ENCODE measurements around the gene DMXL2. TPM values are rescaled to one million over a fixed set of nuclear protein-coding genes. Genes with fewer than 3 reads are reported as not detected.
"Not testable (repeated sequence)": the region's sequence is repeated elsewhere in the genome, so short reads cannot be mapped to it uniquely, and the experiment has no call there.

Gene DMXL2
- total RNA-seq, 1 donor from 2014 or later: 8.0 TPM

GRCh38 chr15:51580385-51580784 lies 42.2 kb downstream of the DMXL2 start:
- intact Hi-C loops (cut with DNase I): no loop called here
- no peak for DNase-seq (ENCODE audit: low spot score)

DNA sequence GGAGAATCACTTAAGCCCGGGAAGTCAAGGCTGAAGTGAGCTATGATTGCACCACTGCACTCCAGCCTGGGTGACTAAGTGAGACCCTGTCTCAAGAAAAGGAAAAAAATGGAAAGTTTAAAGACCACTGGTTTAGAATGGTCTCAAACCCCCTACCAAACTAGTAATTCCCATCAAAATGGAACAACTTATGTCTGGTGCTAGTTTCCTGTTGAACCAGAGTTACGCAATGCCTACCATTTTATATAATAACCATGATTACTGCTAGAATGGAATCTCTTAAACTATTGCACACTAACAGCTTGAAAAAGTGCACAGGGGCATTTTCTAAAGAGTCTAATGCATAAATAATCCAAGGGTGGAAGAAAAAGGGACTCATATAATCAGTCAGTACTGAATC lies 43.6 kb downstream of the DMXL2 start:
- intact Hi-C loops (cut with DNase I): no loop called here
- no peak for DNase-seq (ENCODE audit: low spot score)

DNA sequence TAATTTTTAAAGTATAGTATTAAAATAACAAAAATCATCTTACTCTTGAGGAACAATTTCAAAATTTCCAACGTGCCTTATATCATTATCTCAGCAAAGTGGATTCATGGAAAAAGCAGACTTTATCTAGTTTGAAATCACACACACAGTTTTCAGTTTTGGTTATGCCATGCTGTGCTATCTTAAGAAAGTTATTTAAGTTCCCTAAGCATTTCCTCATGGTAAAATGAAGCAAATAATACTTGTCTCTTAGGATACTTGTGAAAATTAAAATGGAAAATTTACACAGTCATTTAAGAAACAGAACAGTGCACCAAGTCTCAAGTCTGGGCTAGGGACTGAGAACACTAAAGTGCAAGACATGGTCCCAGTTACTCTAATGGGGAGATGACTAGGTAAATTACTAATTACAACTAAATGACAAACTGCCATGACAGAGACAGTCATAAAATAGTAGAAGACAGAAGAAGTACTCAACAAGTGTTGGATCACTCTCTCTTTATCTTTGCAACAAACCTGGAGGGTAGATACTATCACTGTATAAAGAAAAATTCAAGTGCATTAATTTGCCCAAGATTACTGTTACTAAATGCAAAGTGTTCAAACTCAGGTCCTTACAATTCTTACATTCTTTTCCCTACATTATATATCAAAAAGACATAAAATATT lies 44.8 kb downstream of the DMXL2 start:
- intact Hi-C loops (cut with DNase I): no loop called here
- no peak for DNase-seq (ENCODE audit: low spot score)

DNA sequence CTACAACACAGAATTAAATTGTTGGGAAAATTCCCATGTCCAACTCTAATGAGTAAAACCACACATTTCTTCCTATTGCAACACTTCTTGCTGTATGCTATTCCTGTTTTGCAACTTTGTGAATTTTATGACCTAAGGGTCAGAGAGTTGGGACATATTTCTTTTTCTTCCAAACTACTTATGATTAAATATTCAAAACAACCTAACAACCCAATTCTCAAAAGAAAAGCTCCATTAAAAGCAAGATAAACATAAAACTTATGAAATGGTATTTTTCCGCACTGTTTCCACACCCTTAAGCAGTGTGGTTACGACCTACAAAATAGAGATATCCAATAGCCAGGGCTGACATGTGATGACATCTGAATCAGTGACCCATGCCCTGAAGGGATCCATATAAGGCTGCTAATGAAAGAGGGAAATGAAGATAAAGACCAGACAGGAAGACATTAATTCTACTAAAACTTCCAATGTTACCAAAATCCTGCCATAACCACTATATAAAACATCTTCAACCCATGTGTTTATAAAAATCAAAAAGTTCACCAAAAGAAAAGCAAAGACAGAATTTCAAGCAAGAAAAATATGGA lies 45.6 kb downstream of the DMXL2 start:
- DNase-seq (ENCODE audit: low spot score): no peak
- intact Hi-C loops (cut with DNase I): no loop called here

DNA sequence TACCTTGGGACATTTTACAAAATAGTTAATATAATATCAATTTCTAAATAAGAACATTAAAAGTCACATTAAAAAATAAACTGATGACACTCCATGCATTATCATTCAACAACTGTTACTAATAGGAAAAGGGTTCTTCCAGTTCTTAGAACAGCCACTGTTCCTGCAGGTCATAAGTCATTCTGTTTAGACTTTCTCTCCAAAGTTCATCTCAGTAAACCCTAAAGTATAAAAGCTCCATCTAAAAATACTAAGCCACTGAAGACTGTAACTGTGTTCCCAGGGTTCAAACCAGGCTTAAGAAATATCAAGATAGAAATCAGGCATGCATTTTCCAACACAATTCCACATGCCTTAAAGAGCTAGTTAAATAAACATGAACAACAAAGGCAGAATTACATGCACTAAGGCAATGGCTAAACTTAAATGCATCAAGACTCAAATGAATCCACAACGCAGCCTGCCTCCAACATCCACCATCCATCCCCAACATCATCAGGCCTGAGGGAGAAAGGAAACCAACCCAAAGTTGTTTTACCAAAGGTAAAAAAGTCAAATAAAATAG lies 46.2 kb downstream of the DMXL2 start:
- DNase-seq (ENCODE audit: low spot score): no peak
- intact Hi-C loops (cut with DNase I): no loop called here

- no peak for DNase-seq (ENCODE audit: low spot score)
- intact Hi-C loops (cut with DNase I): no loop called here
These were observed 46.8 kb downstream of the DMXL2 start for GRCh38 chr15:51575775-51576174.

GRCh38 chr15:51573352-51573751 lies 49.2 kb downstream of the DMXL2 start:
- DNase-seq (ENCODE audit: low spot score); intact Hi-C loops (cut with DNase I): not testable (repeated sequence)

GRCh38 chr15:51568939-51569784 lies 53.4 kb downstream of the DMXL2 start:
- intact Hi-C loops (cut with DNase I); DNase-seq (ENCODE audit: low spot score): not testable (repeated sequence)

- DNase-seq (ENCODE audit: low spot score): no peak
- intact Hi-C loops (cut with DNase I): no loop called here
These were observed 61.3 kb downstream of the DMXL2 start for GRCh38 chr15:51561271-51561670.

DNA sequence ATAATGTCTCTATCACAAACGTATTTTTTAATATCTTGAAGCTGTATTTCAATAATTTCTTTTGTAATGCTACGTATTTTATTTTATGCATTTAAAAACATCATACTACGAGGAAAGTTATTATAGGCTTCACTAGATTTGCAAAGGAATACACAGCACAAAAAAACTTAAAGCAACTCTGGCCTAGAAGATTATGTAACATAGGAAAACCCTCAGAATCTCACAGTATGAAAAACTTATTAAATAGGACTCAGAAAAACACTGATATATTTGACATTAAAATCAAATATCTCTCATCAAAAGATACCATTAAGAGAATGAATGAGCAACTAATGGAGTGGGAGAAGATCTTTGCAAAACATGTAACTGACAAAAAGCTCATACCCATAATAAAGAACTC lies 63.7 kb downstream of the DMXL2 start:
- DNase-seq (ENCODE audit: low spot score): no peak
- intact Hi-C loops (cut with DNase I): no loop called here

DNA sequence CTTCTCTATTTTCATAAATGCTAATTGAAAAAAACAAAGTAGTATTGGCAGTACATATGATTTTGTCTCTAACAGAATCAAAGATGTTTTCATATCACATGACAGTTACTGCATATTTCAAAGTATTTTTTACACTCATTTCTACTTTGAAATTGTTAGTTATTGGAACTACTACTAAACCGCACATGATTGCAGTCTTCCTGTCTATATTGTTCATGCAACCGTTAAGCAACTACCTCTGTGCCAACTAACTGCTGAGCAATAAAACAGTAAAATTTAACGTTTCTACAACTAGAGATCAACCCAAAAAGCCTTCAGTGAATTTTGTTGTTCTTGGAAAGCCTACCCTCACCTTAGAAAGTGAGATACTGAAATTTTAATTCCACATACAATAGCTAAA lies 64.2 kb downstream of the DMXL2 start:
- intact Hi-C loops (cut with DNase I): no loop called here
- no peak for DNase-seq (ENCODE audit: low spot score)

- intact Hi-C loops (cut with DNase I): no loop called here
- no peak for DNase-seq (ENCODE audit: low spot score)
These were observed 71.7 kb downstream of the DMXL2 start for GRCh38 chr15:51550841-51551240.

DNA sequence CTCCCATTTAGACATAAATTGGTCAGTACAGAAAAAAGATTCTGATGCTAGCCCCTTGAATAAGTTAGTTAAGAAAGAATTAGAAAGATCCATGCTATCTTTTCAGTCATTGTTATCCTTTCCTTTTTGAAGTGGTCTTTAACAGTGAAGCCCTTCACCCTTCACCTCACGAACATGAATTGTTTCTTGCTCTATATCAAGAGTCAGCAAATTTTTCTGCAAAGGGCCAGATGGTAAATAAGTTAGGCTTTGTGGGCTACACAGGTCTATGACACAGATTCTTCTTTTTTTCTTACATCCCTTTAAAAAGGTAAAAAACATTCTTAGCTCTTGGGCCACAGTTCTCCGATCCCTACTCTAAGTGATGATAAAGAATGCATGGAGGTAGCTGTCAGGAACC lies 74.9 kb downstream of the DMXL2 start:
- DNase-seq (ENCODE audit: low spot score): no peak
- intact Hi-C loops (cut with DNase I): no loop called here

DNA sequence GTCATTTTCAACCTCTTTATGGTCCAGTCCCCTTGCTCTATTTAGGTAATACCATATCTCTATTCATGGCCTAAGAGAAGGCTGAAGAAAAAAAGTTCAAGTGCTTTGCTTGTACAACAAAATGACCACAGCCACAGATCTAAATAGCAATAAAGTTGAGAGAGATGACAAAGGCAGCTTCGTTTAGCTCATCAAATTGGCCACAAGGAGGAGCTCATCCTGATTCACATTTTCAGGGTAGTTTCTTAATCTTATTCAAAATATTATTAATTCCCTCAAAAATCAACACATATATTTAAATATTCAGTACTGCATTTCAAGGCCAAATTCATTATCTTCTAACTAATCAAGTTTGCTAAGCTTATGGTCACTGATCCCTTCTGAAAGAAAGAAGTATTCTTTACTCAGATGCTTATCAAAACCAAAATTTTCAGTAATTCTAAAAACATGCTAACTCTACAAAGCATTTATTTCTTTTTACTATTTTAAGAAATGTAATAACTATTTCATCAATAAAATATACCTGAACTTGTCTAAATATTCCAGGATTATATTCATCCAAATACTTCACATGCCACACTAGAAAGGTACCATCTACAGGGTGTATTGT lies 85.5 kb downstream of the DMXL2 start:
- DNase-seq (ENCODE audit: low spot score): no peak
- intact Hi-C loops (cut with DNase I): no loop called here

GRCh38 chr15:51533672-51534398 lies 88.7 kb downstream of the DMXL2 start:
- no peak for DNase-seq (ENCODE audit: low spot score)
- intact Hi-C loops (cut with DNase I): no loop called here

DNA sequence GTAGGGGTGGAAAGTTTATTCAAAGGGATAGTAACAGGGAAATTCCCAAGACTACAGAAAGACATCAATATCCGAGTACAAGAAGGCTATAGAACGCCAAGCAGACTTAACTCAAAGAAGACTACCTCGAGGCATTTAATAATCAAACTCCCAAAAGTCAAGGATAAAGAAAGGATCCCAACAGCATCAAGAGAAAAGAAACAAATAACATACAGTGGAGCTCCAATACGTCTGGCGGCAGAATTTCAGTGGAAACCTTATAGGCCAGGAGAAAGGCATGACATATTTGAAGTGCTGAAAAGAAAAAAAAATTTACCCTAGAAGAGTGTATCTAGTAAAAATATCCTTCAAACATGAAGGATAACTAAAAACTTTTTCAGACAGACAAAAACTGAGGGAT lies 95.6 kb downstream of the DMXL2 start:
- intact Hi-C loops (cut with DNase I): no loop called here
- no peak for DNase-seq (ENCODE audit: low spot score)

GRCh38 chr15:51524376-51524775 lies 98.2 kb downstream of the DMXL2 start:
- DNase-seq (ENCODE audit: low spot score): no peak
- intact Hi-C loops (cut with DNase I): no loop called here

DNA sequence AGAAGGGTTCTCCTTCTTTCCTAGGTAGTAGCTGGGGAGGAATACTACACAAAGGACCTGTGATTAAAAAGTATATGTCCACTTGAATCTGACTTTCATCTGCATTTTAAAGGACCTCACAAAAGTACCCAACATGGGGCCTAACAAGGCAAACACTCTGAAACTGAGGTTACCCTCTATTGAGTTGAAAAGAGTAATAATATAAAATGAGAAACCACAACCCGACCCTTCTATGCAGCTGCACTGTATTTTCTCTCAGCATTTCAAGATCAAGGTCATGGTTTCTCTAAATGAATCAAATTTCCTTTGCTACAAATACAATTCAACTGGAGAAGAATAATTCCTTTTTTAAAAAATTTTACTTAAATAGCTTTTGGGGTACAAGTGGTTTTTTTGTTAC lies 106.3 kb downstream of the DMXL2 start:
- intact Hi-C loops (cut with DNase I): no loop called here

DNA sequence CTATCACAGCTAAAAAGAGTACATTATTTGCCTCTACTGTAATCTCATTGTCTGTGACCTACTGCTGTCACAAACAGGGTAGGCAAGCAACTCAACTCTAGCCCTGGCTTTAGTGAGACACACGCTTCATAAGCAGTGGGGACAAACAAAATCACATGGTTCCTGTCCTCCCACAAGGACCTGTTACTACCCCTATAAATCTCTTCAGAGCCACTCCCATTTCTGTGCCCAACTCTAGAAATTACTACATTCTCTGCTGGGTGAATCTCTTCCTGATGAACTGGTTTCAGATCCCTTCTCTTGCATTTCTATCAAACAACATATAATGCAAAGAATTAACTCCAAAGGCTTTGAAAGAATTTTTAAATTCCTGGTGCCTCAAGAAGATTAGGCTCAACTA lies 117.3 kb downstream of the DMXL2 start:
- intact Hi-C loops (cut with DNase I): no loop called here

More for the DNA sequence above, 106.3 kb downstream of the DMXL2 start:
- no peak for DNase-seq (ENCODE audit: low spot score)

More for the DNA sequence above, 117.3 kb downstream of the DMXL2 start:
- DNase-seq (ENCODE audit: low spot score): no peak

All from cardiac septum (tissue), 1 donor.